Measurements from ENCODE around the gene IFT81. TPM values are rescaled to one million over a fixed set of nuclear protein-coding genes. Genes with fewer than 3 reads are reported as not detected.
A peak's percentile ranks its signal among the peaks of the same experiment; 100 is the strongest.
"Not testable (repeated sequence)": the region's sequence is repeated elsewhere in the genome, so short reads cannot be mapped to it uniquely, and the experiment has no call there.

Gene IFT81
- total RNA-seq (8.0 TPM), polyA plus RNA-seq (7.3 TPM)
- long read RNA-seq, donor 1 = 0 reads
- long read RNA-seq, donor 2 = 0 reads
- long read RNA-seq, donor 3, partial matches to known transcripts = 0 of 1 reads
- long read RNA-seq, donor 3, other reads (novel, unspliced or antisense) = 0 of 1 reads
- long read RNA-seq, donor 4 = 0 reads
- long read RNA-seq, donor 5, partial matches to known transcripts = 0 of 1 reads
- long read RNA-seq, donor 5, other reads (novel, unspliced or antisense) = 0 of 1 reads
- long read RNA-seq, donor 6, partial matches to known transcripts = 0 of 1 reads
- long read RNA-seq, donor 6, other reads (novel, unspliced or antisense) = 0 of 1 reads
- long read RNA-seq, donor 7, partial matches to known transcripts = 0 of 1 reads
- long read RNA-seq, donor 7, other reads (novel, unspliced or antisense) = 0 of 1 reads
- long read RNA-seq, donor 8, partial matches to known transcripts = 0 of 1 reads
- long read RNA-seq, donor 8, other reads (novel, unspliced or antisense) = 0 of 1 reads
- long read RNA-seq, donor 9, partial matches to known transcripts = 0 of 2 reads
- long read RNA-seq, donor 9, other reads (novel, unspliced or antisense) = 0 of 2 reads
- long read RNA-seq, donor 10 = 0 reads

- WGBS = under 1% methylated on average over 61 of the region's 61 CpGs
- Histone ChIP-seq H3K4me3 (ENCODE audit: low read length in 2 of 2) (peak within 1 kb of the TSS; percentile 77 to 94), H3K36me3 (ENCODE audit: control insufficient read depth in 2 of 2, insufficient read depth in 2 of 2, low read length in 1 of 2) (peaks cover 0 to 2% of the 10 kb centered on the region in 2 donors), H3K27me3 (ENCODE audit: control insufficient read depth in 2 of 2, insufficient read depth in 1 of 2, low read length in 1 of 2) (no peaks in the 10 kb centered on the region), H3K9me3 (ENCODE audit: control insufficient read depth in 2 of 2, insufficient read depth in 1 of 2, low read length in 1 of 2) (no peaks in the 10 kb centered on the region), H3K4me1 (ENCODE audit: control insufficient read depth in 2 of 2, insufficient read depth in 2 of 2, low read length in 2 of 2) (peaks cover 3 to 8% of the 10 kb centered on the region in 2 donors), H3K27ac (ENCODE audit: low read depth in 1 of 2, low read length in 1 of 2) (peak within 1 kb of the TSS; percentile 8 to 49)
- peak; percentile 76 to 94 (median 86) for DNase-seq (ENCODE audit: low read depth in 6 of 9, low spot score in 9 of 9)
These were observed at the start of gene IFT81 for GRCh38 chr12:110124269-110124995. TSS of gene IFT81 (plus strand) at chr12:110124357. CDS start at chr12:110127381, 3,024 bp downstream.

- 100% methylated on average over 1 of the region's 1 CpG for WGBS
- Histone ChIP-seq H3K36me3 (ENCODE audit: control insufficient read depth in 2 of 2, insufficient read depth in 2 of 2, low read length in 1 of 2) (no peaks in the 10 kb centered on the region), H3K27me3 (ENCODE audit: control insufficient read depth in 2 of 2, insufficient read depth in 1 of 2, low read length in 1 of 2) (no peaks in the 10 kb centered on the region), H3K4me1 (ENCODE audit: control insufficient read depth in 2 of 2, insufficient read depth in 2 of 2, low read length in 2 of 2) (peaks cover 6 to 24% of the 10 kb centered on the region in 2 donors), H3K27ac (ENCODE audit: low read depth in 1 of 2, low read length in 1 of 2) (no peak overlapping the region), H3K4me3 (ENCODE audit: low read length in 2 of 2) (no peak overlapping the region), H3K9me3 (ENCODE audit: control insufficient read depth in 2 of 2, insufficient read depth in 1 of 2, low read length in 1 of 2) (peaks cover 0 to 4% of the 10 kb centered on the region in 2 donors)
- no peak for DNase-seq (ENCODE audit: low read depth in 6 of 9, low spot score in 9 of 9)
These were observed 48.3 kb upstream of the IFT81 start for GRCh38 chr12:110075880-110076279.

GRCh38 chr12:110077800-110078199 is 46.4 kb upstream of the IFT81 start:
- WGBS = 94% methylated on average over 4 of the region's 4 CpGs
- Histone ChIP-seq H3K4me3 (ENCODE audit: low read length in 2 of 2) (no peak overlapping the region), H3K9me3 (ENCODE audit: control insufficient read depth in 2 of 2, insufficient read depth in 1 of 2, low read length in 1 of 2) (peaks cover 0 to 4% of the 10 kb centered on the region in 2 donors), H3K36me3 (ENCODE audit: control insufficient read depth in 2 of 2, insufficient read depth in 2 of 2, low read length in 1 of 2) (no peaks in the 10 kb centered on the region), H3K27me3 (ENCODE audit: control insufficient read depth in 2 of 2, insufficient read depth in 1 of 2, low read length in 1 of 2) (no peaks in the 10 kb centered on the region), H3K4me1 (ENCODE audit: control insufficient read depth in 2 of 2, insufficient read depth in 2 of 2, low read length in 2 of 2) (peaks cover 6 to 24% of the 10 kb centered on the region in 2 donors), H3K27ac (ENCODE audit: low read depth in 1 of 2, low read length in 1 of 2) (no peak overlapping the region)
- DNase-seq (ENCODE audit: low read depth in 6 of 9, low spot score in 9 of 9) = no peak

- DNase-seq (ENCODE audit: low read depth in 6 of 9, low spot score in 9 of 9) = peak in 7 of 9 donors; percentile 1 to 77 (median 36)
- H3K4me3 ChIP-seq (ENCODE audit: low read length in 2 of 2) = peak overlapping the region; percentile 22 to 29
These were observed 44.4 kb upstream of the IFT81 start for GRCh38 chr12:110079477-110080400.

GRCh38 chr12:110080410-110080809 is 43.7 kb upstream of the IFT81 start:
- Histone ChIP-seq H3K27ac (ENCODE audit: low read depth in 1 of 2, low read length in 1 of 2) (no peak overlapping the region), H3K4me3 (ENCODE audit: low read length in 2 of 2) (no peak overlapping the region)
- 95% methylated on average over 7 of the region's 7 CpGs for WGBS

More at GRCh38 chr12:110079477-110080400, 44.4 kb upstream of the IFT81 start:
- peaks cover 0 to 4% of the 10 kb centered on the region in 2 donors for H3K9me3 ChIP-seq (ENCODE audit: control insufficient read depth in 2 of 2, insufficient read depth in 1 of 2, low read length in 1 of 2)
- peaks cover 2 to 11% of the 10 kb centered on the region in 2 donors for H3K4me1 ChIP-seq (ENCODE audit: control insufficient read depth in 2 of 2, insufficient read depth in 2 of 2, low read length in 2 of 2)
- peak overlapping the region; percentile 78 to 84 for H3K27ac ChIP-seq (ENCODE audit: low read depth in 1 of 2, low read length in 1 of 2)
- no peaks in the 10 kb centered on the region for H3K27me3 ChIP-seq (ENCODE audit: control insufficient read depth in 2 of 2, insufficient read depth in 1 of 2, low read length in 1 of 2)
- no peaks in the 10 kb centered on the region for H3K36me3 ChIP-seq (ENCODE audit: control insufficient read depth in 2 of 2, insufficient read depth in 2 of 2, low read length in 1 of 2)
- 56% methylated on average over 24 of the region's 24 CpGs for WGBS

GRCh38 chr12:110084314-110085015 is 39.7 kb upstream of the IFT81 start:
- Histone ChIP-seq H3K9me3 (ENCODE audit: control insufficient read depth in 2 of 2, insufficient read depth in 1 of 2, low read length in 1 of 2) (peaks cover 0 to 4% of the 10 kb centered on the region in 2 donors), H3K4me3 (ENCODE audit: low read length in 2 of 2) (no peak overlapping the region), H3K4me1 (ENCODE audit: control insufficient read depth in 2 of 2, insufficient read depth in 2 of 2, low read length in 2 of 2) (peaks cover 2 to 7% of the 10 kb centered on the region in 2 donors), H3K36me3 (ENCODE audit: control insufficient read depth in 2 of 2, insufficient read depth in 2 of 2, low read length in 1 of 2) (no peaks in the 10 kb centered on the region), H3K27ac (ENCODE audit: low read depth in 1 of 2, low read length in 1 of 2) (no peak overlapping the region), H3K27me3 (ENCODE audit: control insufficient read depth in 2 of 2, insufficient read depth in 1 of 2, low read length in 1 of 2) (no peaks in the 10 kb centered on the region)
- 96% methylated on average over 4 of the region's 4 CpGs for WGBS
- no peak for DNase-seq (ENCODE audit: low read depth in 6 of 9, low spot score in 9 of 9)

More at GRCh38 chr12:110080410-110080809, 43.7 kb upstream of the IFT81 start:
- H3K36me3 ChIP-seq (ENCODE audit: control insufficient read depth in 2 of 2, insufficient read depth in 2 of 2, low read length in 1 of 2) = no peaks in the 10 kb centered on the region
- DNase-seq (ENCODE audit: low read depth in 6 of 9, low spot score in 9 of 9) = no peak
- H3K9me3 ChIP-seq (ENCODE audit: control insufficient read depth in 2 of 2, insufficient read depth in 1 of 2, low read length in 1 of 2) = peaks cover 0 to 4% of the 10 kb centered on the region in 2 donors
- H3K27me3 ChIP-seq (ENCODE audit: control insufficient read depth in 2 of 2, insufficient read depth in 1 of 2, low read length in 1 of 2) = no peaks in the 10 kb centered on the region
- H3K4me1 ChIP-seq (ENCODE audit: control insufficient read depth in 2 of 2, insufficient read depth in 2 of 2, low read length in 2 of 2) = peaks cover 2 to 11% of the 10 kb centered on the region in 2 donors

- not testable (repeated sequence) for H3K9me3 ChIP-seq (ENCODE audit: control insufficient read depth in 2 of 2, insufficient read depth in 1 of 2, low read length in 1 of 2); H3K36me3 ChIP-seq (ENCODE audit: control insufficient read depth in 2 of 2, insufficient read depth in 2 of 2, low read length in 1 of 2); H3K27me3 ChIP-seq (ENCODE audit: control insufficient read depth in 2 of 2, insufficient read depth in 1 of 2, low read length in 1 of 2); DNase-seq (ENCODE audit: low read depth in 6 of 9, low spot score in 9 of 9); H3K4me3 ChIP-seq (ENCODE audit: low read length in 2 of 2); H3K4me1 ChIP-seq (ENCODE audit: control insufficient read depth in 2 of 2, insufficient read depth in 2 of 2, low read length in 2 of 2); H3K27ac ChIP-seq (ENCODE audit: low read depth in 1 of 2, low read length in 1 of 2)
- WGBS = 29% methylated on average over 6 of the region's 6 CpGs
These were observed 35.9 kb upstream of the IFT81 start for GRCh38 chr12:110088216-110088615.

- Histone ChIP-seq H3K27me3 (ENCODE audit: control insufficient read depth in 2 of 2, insufficient read depth in 1 of 2, low read length in 1 of 2) (no peaks in the 10 kb centered on the region), H3K9me3 (ENCODE audit: control insufficient read depth in 2 of 2, insufficient read depth in 1 of 2, low read length in 1 of 2) (no peaks in the 10 kb centered on the region), H3K4me3 (ENCODE audit: low read length in 2 of 2) (no peak overlapping the region), H3K36me3 (ENCODE audit: control insufficient read depth in 2 of 2, insufficient read depth in 2 of 2, low read length in 1 of 2) (no peaks in the 10 kb centered on the region), H3K27ac (ENCODE audit: low read depth in 1 of 2, low read length in 1 of 2) (no peak overlapping the region), H3K4me1 (ENCODE audit: control insufficient read depth in 2 of 2, insufficient read depth in 2 of 2, low read length in 2 of 2) (no peaks in the 10 kb centered on the region)
- 92% methylated on average over 5 of the region's 5 CpGs for WGBS
- no peak for DNase-seq (ENCODE audit: low read depth in 6 of 9, low spot score in 9 of 9)
These were observed 35.2 kb upstream of the IFT81 start for GRCh38 chr12:110088936-110089335.
